HG03095 (cell line): ENCODE results near the gene ACVRL1.
"Not testable (repeated sequence)": the region's sequence is repeated elsewhere in the genome, so short reads cannot be mapped to it uniquely, and the experiment has no call there.

Source experiments
- ATAC-seq: cut with Tn5 transposase; IDR thresholded peaks from one replicate; pipeline ENCODE4 v1.9.1; 2021; ENCODE audit warnings: moderate library complexity; ENCODE audit not compliant: unreplicated experiment

Gene ACVRL1

DNA sequence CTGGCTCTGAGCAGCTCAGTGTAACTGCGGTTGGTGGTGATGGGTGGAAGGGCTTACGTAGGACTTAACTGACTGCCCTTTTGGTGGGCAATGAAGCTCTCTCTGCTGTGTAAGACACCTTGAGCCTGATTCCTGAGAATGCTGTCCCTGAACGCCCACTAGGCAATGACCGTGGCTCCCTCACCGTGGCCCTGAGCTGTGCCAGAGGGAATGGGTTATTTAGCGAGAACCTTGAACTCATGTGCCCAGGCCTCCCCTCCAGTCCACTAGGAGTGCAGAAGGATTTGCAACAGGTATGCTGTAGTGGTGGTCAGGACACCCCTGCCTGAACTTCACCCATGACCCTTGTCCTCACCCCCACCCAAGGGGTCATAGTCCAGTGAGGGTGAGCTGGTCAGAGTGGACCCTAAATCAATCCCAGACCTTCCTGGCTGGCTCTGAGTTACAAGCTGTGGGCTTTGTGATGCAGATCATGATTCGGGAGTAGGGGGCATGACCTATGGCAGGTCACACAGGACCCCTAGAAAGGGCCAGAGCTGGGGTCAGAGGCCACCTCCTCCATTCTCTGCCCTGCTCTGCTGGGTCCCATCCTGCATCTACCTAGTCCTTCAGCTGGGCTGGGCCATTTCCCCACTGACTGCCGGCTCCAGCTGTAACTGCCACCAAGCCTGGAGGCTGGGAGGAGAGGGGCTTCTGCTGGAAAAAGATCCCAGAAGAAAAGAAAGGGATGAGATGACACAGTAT, 33.9 kb upstream of the ACVRL1 start:
- ATAC-seq = no peak

DNA sequence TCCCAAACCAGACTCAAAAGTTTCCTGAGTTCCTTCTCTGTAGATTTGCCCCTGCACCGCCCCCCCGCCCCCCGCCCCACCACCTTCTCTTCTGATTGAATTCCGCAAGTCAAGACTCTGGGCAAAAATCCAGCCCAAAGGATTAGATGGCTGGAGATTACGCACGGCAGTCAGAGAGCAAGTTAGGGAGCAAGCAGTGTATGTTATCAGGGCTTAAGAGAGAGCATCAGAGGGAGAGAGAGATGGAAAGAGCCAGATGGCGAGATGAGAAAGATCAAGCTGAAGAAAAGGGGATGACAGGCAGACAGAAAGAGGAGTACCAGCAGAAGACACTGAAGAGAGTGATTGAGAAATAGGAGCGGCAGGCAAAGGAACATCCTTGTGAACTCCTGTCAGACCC, 33.3 kb upstream of the ACVRL1 start:
- no peak for ATAC-seq

DNA sequence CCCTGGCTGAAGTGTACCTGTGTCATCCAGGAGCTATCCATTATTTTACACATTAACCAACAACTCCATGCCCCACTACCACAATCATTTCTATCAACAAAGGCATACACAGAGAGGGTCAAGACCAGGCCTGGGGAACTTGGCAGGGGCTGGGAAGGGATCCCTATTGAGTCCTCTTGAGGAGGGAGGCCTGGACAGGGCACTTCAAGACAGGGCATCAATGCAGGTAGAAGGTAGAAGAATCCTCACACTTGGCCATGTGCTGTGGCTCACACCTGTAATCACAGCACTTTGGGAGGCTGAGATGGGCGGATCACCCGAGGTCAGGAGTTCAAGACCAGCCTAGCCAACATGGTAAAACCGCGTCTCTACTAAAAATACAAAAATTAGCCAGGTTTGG, 32.8 kb upstream of the ACVRL1 start:
- ATAC-seq = no peak

DNA sequence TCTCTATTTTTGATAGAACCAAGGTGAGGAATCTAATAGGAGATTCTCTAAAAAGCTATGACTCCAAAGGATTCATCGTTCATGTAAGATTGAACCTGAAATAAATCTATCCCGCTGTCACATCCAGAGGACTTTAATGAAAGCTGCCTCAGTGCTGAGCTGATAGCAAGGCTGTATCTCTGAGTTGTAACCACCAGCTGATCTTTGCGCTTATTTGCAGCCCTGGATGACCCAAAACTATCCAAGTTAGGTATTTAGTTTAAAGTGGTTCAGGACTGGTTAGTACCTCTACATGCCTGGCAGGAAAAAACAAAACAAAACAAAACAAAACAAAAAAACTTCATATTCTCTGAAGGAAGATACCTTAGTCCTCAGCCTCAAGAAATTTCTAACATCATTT, 28.2 kb upstream of the ACVRL1 start:
- ATAC-seq = no peak

DNA sequence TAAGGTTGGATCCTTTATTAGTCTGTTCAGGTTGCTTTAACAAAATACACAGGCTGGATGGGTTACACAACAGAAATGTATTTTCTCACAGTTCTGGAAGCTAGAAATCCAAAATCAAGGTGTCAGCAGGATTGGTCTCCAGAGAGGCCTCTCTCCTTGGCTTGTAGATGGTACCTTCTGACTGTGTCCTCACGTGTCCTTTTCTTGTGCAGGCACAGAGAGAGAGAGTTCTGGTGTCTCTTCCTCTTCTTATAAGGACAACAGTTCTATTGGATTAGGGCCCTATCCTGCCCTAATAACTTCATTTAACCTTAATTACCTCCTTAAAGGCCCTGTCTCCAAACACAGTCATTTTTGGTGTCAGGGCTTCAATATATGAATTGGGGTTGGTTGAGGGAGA, 24.0 kb upstream of the ACVRL1 start:
- ATAC-seq = no peak

DNA sequence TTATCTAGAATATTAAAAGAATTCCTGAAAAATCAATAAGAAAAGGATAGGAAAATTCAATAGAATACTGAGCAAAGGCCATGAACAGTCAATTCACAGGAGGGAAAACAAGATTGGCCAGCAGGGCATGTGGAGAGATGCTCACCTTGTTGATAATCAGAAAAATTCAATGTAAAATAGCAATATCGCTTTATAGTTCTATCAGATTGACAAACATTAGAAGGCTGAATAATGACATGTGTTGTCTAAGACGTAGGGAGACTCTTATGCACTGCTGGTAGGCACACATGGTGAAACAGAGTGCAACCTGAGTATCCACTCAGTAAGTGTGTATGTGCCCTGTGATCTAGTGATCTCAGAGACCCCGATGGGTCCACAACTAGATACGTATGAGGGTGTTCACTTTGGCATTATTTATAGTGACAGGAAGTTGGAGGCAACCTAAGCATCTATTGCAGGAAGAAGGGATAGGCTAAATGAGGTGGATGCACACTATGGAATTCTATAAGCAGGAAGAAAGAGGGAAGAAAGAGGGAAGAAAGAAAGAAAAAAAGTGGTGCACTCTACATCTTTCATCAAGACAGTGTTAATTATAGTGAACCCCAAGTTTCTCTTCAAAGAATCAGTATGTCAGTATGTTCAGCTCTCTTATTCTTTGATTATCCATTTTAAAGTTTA, 23.2 kb upstream of the ACVRL1 start:
- no peak for ATAC-seq

DNA sequence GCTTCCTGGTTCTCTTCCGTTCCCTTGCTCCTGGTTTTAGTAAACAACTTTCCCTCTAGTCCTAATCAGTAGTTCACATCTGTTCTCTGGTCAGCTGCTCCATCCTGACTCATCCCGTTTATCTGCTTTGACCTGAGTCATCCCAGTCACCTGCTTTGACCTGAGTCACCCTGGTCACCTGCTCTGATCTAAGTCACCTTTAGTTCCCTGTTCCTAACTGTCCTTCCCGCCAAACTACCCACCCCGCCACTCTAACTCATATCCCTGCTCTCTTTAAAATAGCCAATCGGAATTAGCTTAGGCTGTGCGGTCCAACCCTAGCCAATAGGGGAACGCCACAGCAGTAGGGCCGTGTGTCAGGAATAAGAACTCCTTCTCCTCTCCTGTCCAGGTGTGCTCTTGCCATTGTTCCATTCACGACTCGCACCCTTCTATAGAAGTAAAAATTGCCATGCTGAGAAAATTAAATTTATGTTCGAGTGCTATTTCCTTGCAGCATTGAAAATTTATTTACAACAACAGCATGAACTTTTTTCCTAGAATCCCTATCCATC, 22.6 kb upstream of the ACVRL1 start:
- ATAC-seq = no peak

DNA sequence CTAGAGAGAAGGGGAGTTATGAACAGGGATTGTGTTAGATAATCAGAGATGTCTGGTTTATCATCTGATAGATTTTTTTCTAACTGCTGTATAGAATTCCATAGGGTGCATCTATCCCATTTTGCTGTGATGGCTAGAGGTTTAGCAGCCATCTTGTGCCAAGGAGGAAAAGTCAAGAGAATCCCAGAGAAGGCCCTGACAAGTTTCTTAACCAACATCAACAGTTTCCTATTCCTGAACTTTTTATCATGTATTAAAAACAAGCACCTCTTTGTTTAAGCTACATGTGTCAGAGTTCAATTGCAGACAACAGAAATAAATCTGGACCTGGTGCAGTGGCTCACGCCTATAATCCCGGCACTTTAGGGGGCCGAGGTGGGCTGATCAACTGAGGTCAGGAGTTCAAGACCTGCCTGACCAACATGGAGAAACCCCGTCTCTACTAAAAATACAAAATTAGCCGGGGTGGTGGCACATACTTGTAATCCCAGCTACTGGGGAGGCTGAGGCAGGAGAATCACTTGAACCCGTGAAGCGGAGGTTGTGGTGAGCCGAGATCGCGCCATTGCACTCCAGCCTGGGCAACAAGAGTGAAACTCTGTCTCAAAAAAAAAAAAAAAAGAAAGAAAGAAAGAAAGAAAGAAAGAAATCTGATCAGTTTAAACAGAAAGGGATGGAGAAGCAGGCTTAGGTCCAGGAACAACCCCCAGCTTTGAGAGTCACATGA, 21.8 kb upstream of the ACVRL1 start:
- ATAC-seq = not testable (repeated sequence)

DNA sequence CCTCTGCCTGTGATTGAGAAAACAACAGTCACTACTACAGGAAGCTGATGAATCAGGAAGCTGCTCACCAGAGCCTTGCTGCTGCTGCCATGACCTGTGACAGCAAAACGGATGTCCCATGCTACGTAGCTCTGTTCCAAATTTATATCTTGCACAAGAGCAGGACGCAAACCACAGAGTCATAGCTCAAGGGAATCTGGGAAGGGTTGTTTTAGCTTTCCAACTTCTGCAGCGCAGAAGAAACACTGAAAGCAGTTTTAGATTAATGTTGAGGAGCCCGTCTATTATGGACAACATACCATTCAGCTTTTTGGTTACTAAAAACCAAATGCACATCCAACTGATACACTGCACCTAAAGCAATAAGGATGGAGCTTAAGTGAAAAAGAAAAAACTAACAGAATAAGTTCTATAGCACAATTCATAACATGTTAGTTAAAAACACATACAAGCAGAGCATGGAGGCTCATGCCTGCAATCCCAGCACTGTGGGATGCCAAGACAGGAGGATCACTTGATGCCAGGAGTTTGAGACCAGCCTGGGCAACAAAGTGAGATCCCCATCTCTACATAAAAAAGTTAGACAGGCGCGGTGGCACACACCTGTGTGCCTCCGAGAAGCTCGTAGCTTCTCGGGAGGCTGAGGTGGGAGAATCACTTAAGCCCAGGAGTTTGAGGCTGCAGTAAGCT, 21.1 kb upstream of the ACVRL1 start:
- ATAC-seq = no peak

DNA sequence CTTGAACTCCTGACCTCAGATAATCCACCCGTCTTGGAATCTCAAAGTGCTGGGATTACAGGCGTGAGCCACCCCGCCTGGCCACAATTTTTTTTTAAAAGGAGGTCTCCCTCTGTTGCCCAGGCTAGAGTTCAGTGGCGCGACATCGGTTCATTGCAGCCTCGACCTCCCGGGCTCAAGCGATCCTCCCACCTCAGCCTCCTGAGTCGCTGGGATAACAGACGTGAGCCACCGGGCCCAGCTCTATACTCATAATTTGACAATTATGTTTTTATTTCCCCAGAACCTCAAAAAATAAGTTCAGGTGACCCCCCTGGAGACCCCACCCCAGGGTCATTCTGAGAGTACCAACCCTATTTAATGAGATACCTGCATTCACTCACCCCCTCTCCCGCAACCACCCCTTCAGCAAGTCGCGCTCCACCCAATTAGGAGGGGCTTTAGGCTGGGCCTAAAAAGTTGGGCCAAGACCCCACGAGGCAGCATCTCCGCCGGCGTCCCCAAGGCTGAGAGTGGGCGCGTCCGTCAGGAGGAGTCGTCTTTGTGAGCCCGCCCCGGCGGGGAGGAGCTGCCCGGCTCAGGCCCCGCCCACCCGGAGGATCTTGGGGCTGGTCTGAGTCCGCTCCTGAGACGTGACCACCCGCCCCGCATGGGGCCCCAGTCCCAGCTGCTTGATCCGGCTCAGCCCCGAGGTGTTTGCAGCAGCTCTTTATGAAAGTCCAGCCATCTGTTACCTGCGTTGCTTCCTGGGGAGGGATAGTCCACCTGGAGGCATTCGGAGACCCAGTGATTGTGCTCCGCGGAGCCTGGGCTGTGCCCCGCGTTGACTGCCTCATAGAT, 19.6 kb upstream of the ACVRL1 start, which contains the start of gene ANKRD33:
TSS of gene ANKRD33 (plus strand) at position 628 of the 840 bp plus-strand sequence. CDS start at position 712, 84 bp downstream.
- no peak for ATAC-seq

DNA sequence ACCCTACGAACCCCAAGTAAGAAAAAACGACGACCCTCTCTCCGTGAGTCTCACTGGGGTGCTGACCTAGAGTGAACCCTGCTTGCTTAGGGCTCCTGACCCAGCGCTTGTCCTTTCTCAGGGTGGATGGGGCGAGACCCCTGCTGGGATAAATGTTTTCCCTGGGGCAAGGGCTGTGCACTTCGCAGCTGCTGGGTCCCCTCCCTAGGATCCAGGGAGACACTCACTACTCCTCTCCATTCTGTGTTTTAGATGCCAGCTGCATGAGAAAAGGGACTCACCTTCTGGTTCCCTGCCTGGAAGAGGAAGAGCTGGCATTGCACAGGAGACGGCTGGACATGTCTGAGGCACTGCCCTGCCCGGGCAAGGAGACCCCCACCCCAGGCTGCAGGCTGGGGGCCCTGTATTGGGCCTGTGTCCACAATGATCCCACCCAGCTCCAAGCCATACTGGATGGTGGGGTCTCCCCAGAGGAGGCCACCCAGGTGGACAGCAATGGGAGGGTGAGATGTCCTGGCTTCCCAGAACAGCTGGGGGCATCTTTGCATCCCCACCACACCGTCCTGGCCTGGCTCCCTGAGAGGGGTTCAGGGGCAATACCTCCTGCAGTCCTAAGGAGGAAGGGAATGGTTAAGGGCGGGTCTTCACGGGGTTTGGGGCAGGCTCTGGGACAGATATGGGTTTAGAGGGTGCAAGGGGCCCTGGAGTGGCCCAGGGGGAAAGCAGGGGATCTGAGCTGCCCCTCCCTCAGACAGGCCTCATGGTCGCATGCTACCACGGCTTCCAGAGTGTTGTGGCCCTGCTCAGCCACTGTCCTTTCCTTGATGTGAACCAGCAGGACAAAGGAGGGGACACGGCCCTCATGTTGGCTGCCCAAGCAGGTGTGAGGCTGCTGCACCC, 18.7 kb upstream of the ACVRL1 start:
- ATAC-seq = no peak

DNA sequence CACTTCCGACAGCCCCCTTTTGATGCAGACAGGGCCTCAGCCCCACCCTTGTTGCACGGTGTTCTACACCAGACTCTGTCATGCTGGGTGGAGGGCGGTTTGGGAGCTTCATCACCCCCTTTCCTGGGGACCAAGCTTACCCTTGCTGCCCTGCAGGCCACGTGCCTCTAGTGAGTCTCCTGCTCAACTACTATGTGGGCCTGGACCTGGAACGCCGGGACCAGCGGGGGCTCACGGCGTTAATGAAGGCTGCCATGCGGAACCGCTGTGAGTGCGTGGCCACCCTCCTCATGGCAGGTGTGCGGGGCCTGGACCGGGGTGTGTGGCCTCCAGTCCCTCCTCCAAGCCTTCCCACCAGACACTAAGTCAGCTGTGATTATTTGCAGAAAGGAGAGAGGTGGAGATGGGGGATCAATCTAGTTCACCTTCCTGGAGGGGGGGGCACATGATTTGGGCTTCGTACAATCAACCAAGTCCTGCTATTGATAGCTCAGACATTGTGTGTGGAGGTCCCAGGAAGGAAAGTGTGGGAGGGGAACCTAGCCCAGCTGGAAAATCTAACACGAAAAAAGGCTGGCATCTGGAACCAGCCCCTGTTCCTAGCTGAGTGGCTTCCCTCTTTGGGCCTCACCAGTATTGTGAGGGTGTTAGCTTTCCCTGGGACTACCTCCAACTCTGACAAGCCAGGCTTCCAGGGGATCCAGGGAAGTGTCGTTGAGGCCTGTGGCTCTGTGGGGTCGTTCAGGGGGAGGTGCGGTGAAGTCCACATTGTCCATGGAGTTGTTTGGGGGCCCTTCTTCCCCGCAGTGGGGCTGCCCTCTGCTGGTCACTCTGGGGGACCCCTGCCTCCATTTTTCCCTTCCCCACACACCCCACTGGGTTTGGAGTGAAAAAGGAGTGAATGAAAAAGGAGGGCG, 17.8 kb upstream of the ACVRL1 start:
- ATAC-seq = no peak

DNA sequence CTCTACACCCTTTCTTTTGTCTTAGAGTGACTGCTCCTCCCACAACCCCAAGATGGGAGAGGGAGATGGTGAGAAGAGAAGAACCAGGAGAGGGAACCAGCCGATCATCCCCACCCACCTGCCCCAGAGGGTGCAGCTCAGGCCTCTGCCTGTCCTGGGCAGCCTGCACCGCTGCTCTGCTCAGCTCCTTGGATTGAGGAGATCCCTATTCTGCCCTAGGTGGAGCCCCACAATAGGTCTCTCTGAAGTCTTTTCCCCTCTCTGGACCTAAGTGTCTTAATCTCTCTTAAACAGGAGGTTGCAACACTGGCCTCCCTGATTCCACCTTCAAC, 17.2 kb upstream of the ACVRL1 start:
- ATAC-seq = no peak

DNA sequence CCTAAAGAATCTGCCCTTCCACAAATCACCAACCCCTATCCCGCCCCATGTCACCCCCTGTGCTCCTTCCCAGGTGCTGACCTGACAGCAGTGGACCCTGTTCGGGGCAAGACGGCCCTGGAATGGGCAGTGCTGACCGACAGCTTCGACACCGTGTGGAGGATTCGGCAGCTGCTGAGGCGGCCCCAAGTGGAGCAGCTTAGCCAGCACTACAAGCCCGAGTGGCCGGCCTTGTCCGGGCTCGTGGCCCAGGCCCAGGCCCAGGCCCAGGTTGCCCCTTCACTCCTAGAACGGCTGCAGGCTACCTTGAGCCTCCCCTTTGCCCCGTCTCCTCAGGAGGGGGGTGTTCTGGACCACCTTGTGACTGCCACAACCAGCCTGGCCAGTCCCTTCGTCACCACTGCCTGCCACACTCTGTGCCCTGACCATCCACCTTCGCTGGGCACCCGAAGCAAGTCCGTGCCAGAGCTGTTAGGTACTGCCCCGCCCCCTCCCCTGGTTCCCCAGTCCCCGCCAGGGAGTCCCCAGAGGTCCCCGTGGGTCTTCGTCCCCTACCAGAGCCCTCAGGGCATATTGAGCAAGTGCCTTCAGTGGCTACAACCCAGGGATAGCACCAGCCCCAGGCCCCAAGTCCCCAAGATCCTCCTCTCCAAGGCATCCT, 16.7 kb upstream of the ACVRL1 start:
- ATAC-seq = no peak

DNA sequence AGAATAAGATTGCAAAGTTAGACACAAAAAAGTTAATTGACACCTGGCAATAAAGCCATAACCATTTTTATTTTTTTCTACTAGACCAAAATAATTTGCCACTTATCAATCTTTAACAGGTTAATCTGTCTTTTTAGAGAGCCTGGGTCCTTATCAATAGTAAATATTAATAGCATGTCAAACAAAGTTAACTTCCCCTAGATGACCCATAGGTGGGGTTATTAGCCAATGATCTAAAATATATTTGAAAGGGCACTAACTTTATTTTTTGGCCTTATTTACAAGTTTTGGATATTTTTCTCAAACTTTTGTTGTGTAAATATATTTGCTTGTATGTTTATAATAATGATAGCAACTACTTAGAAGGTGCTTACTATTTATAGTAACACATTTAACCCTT, 15.5 kb upstream of the ACVRL1 start:
- no peak for ATAC-seq

DNA sequence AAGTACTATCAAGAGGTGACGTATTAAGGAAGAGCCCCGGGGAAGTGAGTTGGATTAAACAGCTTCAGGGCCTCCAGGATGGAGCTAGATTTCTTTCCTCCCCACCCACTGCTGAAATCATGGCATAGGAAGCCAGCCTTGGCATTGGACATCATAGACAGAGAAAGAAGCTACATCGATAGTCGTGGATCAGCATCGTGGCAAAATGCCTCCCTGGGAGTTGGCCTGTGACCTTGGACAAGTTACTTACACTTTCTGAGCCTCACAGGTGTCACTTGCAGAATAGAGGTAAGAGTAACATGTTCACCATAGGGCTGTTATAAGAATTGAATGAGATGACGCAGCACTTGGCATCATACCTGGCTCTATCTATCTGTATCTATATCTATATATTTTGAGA, 13.5 kb upstream of the ACVRL1 start:
- no peak for ATAC-seq

DNA sequence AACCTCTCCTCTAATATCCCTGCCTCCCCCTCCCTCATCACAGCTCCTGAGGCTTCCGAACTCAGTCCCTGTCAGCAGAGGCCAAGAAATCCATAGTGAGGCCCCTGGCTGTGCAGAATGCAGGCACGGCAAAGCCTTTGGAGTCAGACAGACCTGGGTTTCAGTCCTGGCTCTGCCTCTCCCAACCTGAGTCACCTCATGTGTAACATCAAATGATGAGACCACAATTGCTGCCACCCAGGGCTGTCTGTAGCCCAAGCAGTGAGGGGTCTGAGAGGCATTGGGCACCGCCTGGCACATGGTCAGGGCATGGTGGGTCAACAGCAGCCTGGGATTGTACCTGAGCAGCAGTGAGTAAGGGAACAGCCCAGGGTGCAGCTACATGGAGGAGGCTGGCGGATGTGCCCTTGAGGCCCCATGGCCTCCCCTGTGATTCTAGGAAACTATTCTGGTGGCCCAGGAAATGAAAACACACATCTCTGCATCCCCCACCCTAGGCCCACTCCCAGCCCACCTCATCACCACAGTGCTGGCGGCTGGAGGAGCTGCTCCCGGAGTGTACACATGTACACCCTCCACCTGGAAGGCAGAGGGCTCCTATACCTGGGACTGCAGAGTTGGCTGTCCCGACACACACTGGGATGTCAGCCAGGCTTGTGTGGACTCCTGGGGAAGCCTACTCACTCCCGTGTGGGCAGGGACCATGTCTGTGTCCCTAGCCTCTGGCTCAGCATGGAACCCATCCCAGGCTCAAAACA, 11.7 kb upstream of the ACVRL1 start:
- no peak for ATAC-seq
